ENCODE data around the gene PPP2R2D.

GRCh38 chr10:132005147-132005546, 104.3 kb downstream of the PPP2R2D start:
- TF ChIP-seq POLR2A (IDR thresholded peaks at IDR 0.05; ENCODE audit: low read length) (no peak), GATA1 (IDR thresholded peaks at IDR 0.05; ENCODE audit: low read depth, low read length) (no peak)
